ENCODE results near the gene CRYGA. TPM values are rescaled to one million over a fixed set of nuclear protein-coding genes. Genes with fewer than 3 reads are reported as not detected.

The CRYGA gene
- total RNA-seq, 4 donors from 2014 or later = not detected

DNA sequence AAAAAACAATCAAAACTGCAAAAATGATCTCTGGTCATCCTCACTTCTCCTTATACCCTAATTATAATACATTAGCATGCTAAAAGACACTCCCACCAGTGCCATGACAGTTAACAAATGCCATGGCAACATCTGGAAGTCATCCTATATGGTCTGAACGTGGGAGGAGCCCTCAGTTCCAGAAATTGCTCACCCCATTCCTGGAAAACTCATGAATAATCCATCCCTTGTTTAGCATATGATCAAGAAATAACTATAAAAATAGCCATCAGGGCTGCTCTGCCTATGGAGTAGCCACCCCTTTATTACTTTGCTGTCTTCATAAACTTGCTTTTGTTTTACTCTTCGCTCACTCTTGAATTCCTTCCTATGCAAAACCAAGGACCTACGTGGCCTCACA lies 32.1 kb upstream of the CRYGA start:
- Histone ChIP-seq H3K27ac (no peak overlapping the region), H3K4me3 (no peak overlapping the region), H3K27me3 (no peaks in the 10 kb centered on the region), H3K9me3 (no peaks in the 10 kb centered on the region), H3K36me3 (no peaks in the 10 kb centered on the region), H3K4me1 (no peaks in the 10 kb centered on the region)
- intact Hi-C loops (cut with DNase I; ENCODE audit: low total_unique reads) = no loop called here
- no peak for DNase-seq
- no peak for TF ChIP-seq CTCF (IDR thresholded peaks at IDR 0.05)
- no peak for TF ChIP-seq POLR2A (IDR thresholded peaks at IDR 0.05)

GRCh38 chr2:208192611-208193236 lies 29.3 kb upstream of the CRYGA start:
- Histone ChIP-seq H3K27me3 (no peaks in the 10 kb centered on the region), H3K36me3 (no peaks in the 10 kb centered on the region), H3K4me1 (no peaks in the 10 kb centered on the region), H3K4me3 (no peak overlapping the region), H3K9me3 (no peaks in the 10 kb centered on the region), H3K27ac (no peak overlapping the region)
- no peak for DNase-seq
- TF ChIP-seq POLR2A (IDR thresholded peaks at IDR 0.05) (no peak), CTCF (IDR thresholded peaks at IDR 0.05) (no peak)
- intact Hi-C loops (cut with DNase I; ENCODE audit: low total_unique reads) = no loop called here

GRCh38 chr2:208189810-208190503 lies 26.6 kb upstream of the CRYGA start, which contains the start of gene C2orf80:
C2orf80 (minus strand) TSS chr2:208190030; CDS start chr2:208186986, 3,044 bp downstream.
- no peak for DNase-seq

DNA sequence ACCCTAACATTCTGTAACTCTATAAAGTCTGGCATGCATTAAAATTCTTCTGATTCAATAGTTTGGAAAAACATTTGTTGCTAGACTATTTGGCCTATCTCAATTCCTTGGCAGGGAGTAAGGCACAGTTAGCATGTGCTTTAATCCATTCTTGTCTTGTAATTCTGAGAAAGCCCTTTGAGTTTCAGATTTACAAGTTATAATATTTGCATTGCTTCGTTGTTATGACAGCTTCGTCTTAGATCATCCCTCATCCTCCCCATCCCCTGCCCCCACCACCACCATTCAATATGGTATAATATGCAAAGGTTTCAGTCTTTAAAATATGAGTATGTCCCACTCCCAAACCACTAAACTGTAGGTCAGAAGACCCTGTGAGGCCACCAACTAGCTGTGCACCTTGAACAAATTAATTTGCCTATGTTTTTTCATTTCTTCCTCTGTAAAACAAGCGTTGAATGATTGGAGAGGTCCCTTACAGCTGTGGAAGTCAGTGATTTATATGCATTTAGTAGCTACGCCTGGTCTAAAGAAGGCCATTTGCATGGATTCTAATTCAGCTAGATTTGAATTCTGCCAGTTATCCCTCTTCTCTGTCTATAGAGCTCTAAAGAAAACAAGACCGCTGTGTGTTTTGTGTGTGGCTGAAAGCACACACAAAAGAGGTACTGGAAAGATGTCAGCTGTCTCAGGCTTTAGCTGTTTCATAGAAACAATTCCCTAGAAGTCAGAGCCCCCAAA lies 25.9 kb upstream of the CRYGA start:
- no peaks in the 10 kb centered on the region for H3K9me3 ChIP-seq
- H3K4me3 ChIP-seq = no peak overlapping the region
- intact Hi-C loops (cut with DNase I; ENCODE audit: low total_unique reads) = no loop called here
- H3K27me3 ChIP-seq = no peaks in the 10 kb centered on the region
- no peak overlapping the region for H3K27ac ChIP-seq
- DNase-seq = no peak
- H3K36me3 ChIP-seq = no peaks in the 10 kb centered on the region
- H3K4me1 ChIP-seq = no peaks in the 10 kb centered on the region
- TF ChIP-seq POLR2A (IDR thresholded peaks at IDR 0.05) (no peak), CTCF (IDR thresholded peaks at IDR 0.05) (no peak)

More at GRCh38 chr2:208189810-208190503, 26.6 kb upstream of the CRYGA start, which contains the start of gene C2orf80:
- H3K4me1 ChIP-seq = no peaks in the 10 kb centered on the region
- H3K4me3 ChIP-seq = no peak within 1 kb of the TSS
- H3K36me3 ChIP-seq = no peaks in the 10 kb centered on the region
- H3K27me3 ChIP-seq = no peaks in the 10 kb centered on the region
- TF ChIP-seq CTCF (IDR thresholded peaks at IDR 0.05) = no peak
- TF ChIP-seq POLR2A (IDR thresholded peaks at IDR 0.05) = no peak
- no peak within 1 kb of the TSS for H3K27ac ChIP-seq
- no peaks in the 10 kb centered on the region for H3K9me3 ChIP-seq
- intact Hi-C loops (cut with DNase I; ENCODE audit: low total_unique reads) = no loop called here

DNA sequence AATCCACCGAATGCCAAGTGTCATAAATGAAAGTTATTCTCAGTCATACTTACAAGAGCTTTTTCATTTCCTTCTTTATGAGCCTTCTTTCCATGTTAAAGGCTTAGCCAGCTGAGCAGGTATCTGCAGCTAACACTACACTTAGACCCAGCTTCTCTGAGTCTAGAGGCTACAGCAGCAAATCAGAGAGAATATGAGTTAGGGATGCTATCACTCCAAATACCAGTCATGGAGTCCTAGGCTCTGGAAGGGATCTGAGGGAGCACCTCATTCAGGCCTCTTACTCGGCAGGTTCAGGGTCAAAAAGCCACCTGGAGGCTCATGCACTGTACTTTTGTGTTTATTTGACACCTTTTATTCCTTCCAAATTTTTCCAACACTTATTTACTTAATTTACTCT lies 23.5 kb upstream of the CRYGA start:
- no peaks in the 10 kb centered on the region for H3K36me3 ChIP-seq
- H3K4me3 ChIP-seq = no peak overlapping the region
- H3K4me1 ChIP-seq = no peaks in the 10 kb centered on the region
- intact Hi-C loops (cut with DNase I; ENCODE audit: low total_unique reads) = no loop called here
- no peak overlapping the region for H3K27ac ChIP-seq
- H3K27me3 ChIP-seq = no peaks in the 10 kb centered on the region
- no peaks in the 10 kb centered on the region for H3K9me3 ChIP-seq
- no peak for DNase-seq
- TF ChIP-seq CTCF (IDR thresholded peaks at IDR 0.05) (no peak), POLR2A (IDR thresholded peaks at IDR 0.05) (no peak)
